Suprapubic skin (tissue), 4 donors: ENCODE data around the gene KIAA0586. TPM values are rescaled to one million over a fixed set of nuclear protein-coding genes. Genes with fewer than 3 reads are reported as not detected.
"Not testable (repeated sequence)": the region's sequence is repeated elsewhere in the genome, so short reads cannot be mapped to it uniquely, and the experiment has no call there.

Source experiments
- DNase-seq, 2 donors: peaks; one replicate each; pipeline ENCODE4 v3.0.0-alpha.2; 2019; ENCODE audit warnings: low spot score in 2 of 2
- H3K27ac ChIP-seq: fragments of 200-600 bp; sonication (generic); one replicate; pipeline ENCODE4 v1.5.1; 2019
- H3K27me3 ChIP-seq: fragments of 200-600 bp; sonication (generic); one replicate; pipeline ENCODE4 v1.5.1; 2019
- H3K36me3 ChIP-seq: fragments of 200-600 bp; sonication (generic); one replicate; pipeline ENCODE4 v1.5.1; 2019
- H3K4me1 ChIP-seq: fragments of 200-600 bp; sonication (generic); one replicate; pipeline ENCODE4 v1.5.1; 2019
- H3K4me3 ChIP-seq: fragments of 200-600 bp; sonication (generic); one replicate; pipeline ENCODE4 v1.5.1; 2019; ENCODE audit warnings: mild to moderate bottlenecking
- H3K9me3 ChIP-seq: fragments of 200-600 bp; sonication (generic); one replicate; pipeline ENCODE4 v1.5.1; 2019
- CTCF ChIP-seq, 2 donors: fragments of 200-600 bp in 1 of 2; fragments of 450-650 bp in 1 of 2; sonication (generic) in 1 of 2; IDR thresholded peaks; one replicate each; pipeline ENCODE4 v1.5.1; 2016 to 2019; ENCODE audit warnings: antibody characterized with exemption in 2 of 2, mild to moderate bottlenecking in 1 of 2, moderate library complexity in 1 of 2
- EP300 ChIP-seq: sonication (generic); formaldehyde crosslinking; IDR thresholded peaks from one replicate; pipeline ENCODE4 v1.6.1; 2017; ENCODE audit warnings: antibody characterized with exemption
- POLR2A ChIP-seq, 2 donors: fragments of 450-650 bp; IDR thresholded peaks; one replicate each; pipeline ENCODE4 v1.6.1; 2017; ENCODE audit warnings: antibody characterized with exemption in 2 of 2, mild to moderate bottlenecking in 2 of 2, moderate library complexity in 2 of 2
- POLR2AphosphoS5 ChIP-seq, 3 donors: sonication (generic); formaldehyde crosslinking; IDR thresholded peaks; one replicate each; pipeline ENCODE4 v1.6.1; 2017; ENCODE audit warnings: antibody characterized with exemption in 3 of 3
- WGBS: methylation state at CpG from one replicate; pipeline ENCODE4 v1.1.5; 2018; 5-methylcytosine and 5-hydroxymethylcytosine counted together
- total RNA-seq, 4 donors: library from RNA; depleted of rRNA; stranded (reverse); fragments of >200 nt; gene quantifications; one replicate each; pipeline ENCODE4 v1.1.0, GENCODE V29; 2016

The KIAA0586 gene
- total RNA-seq, 4 donors from 2014 or later, result 11.1 to 37.1 (median 16.5) TPM

- Histone ChIP-seq H3K4me1 (no peaks in the 10 kb centered on the region), H3K36me3 (no peaks in the 10 kb centered on the region), H3K27ac (no peak overlapping the region), H3K4me3 (no peak overlapping the region), H3K27me3 (no peaks in the 10 kb centered on the region), H3K9me3 (no peaks in the 10 kb centered on the region)
- no peak for TF ChIP-seq POLR2A (IDR thresholded peaks at IDR 0.05)
- no peak for TF ChIP-seq CTCF (IDR thresholded peaks at IDR 0.05)
- TF ChIP-seq POLR2AphosphoS5 (IDR thresholded peaks at IDR 0.05), result no peak
- TF ChIP-seq EP300, result no peak
- WGBS, result 93% methylated on average over 2 of the region's 2 CpGs
- DNase-seq, result no peak
Observed at GRCh38 chr14:58574623-58575022, 147.1 kb downstream of the KIAA0586 start.

- H3K4me3 ChIP-seq, result no peak overlapping the region
- H3K36me3 ChIP-seq, result no peaks in the 10 kb centered on the region
- TF ChIP-seq POLR2A (IDR thresholded peaks at IDR 0.05) (no peak), CTCF (IDR thresholded peaks at IDR 0.05) (no peak), EP300 (no peak), POLR2AphosphoS5 (IDR thresholded peaks at IDR 0.05) (no peak)
- WGBS, result 41% methylated on average over 1 of the region's 1 CpG
- no peak for DNase-seq
- H3K27me3 ChIP-seq, result no peaks in the 10 kb centered on the region
- no peaks in the 10 kb centered on the region for H3K4me1 ChIP-seq
- H3K27ac ChIP-seq, result no peak overlapping the region
- H3K9me3 ChIP-seq, result no peaks in the 10 kb centered on the region
Observed at GRCh38 chr14:58575956-58576355, 148.4 kb downstream of the KIAA0586 start.

- not testable (repeated sequence) for H3K27me3 ChIP-seq, H3K36me3 ChIP-seq, H3K4me3 ChIP-seq, H3K4me1 ChIP-seq, H3K27ac ChIP-seq, H3K9me3 ChIP-seq, DNase-seq
Observed at GRCh38 chr14:58580035-58580434, 152.5 kb downstream of the KIAA0586 start.

- not testable (repeated sequence) for H3K27ac ChIP-seq, DNase-seq, H3K36me3 ChIP-seq, H3K9me3 ChIP-seq, H3K4me3 ChIP-seq, H3K4me1 ChIP-seq, H3K27me3 ChIP-seq
- WGBS, result 94% methylated on average over 1 of the region's 1 CpG
Observed at GRCh38 chr14:58581389-58581788, 153.9 kb downstream of the KIAA0586 start.

GRCh38 chr14:58584383-58584782 lies 156.9 kb downstream of the KIAA0586 start:
- WGBS, result 62% methylated on average over 1 of the region's 1 CpG
- Histone ChIP-seq H3K9me3 (no peaks in the 10 kb centered on the region), H3K4me1 (no peaks in the 10 kb centered on the region), H3K36me3 (no peaks in the 10 kb centered on the region), H3K27me3 (no peaks in the 10 kb centered on the region), H3K27ac (no peak overlapping the region), H3K4me3 (no peak overlapping the region)
- TF ChIP-seq POLR2AphosphoS5 (IDR thresholded peaks at IDR 0.05), result no peak
- no peak for DNase-seq

GRCh38 chr14:58587271-58587670 lies 159.8 kb downstream of the KIAA0586 start:
- no peak for DNase-seq
- 29% methylated on average over 1 of the region's 1 CpG for WGBS
- no peak overlapping the region for H3K27ac ChIP-seq
- no peaks in the 10 kb centered on the region for H3K36me3 ChIP-seq
- TF ChIP-seq EP300 (no peak), CTCF (IDR thresholded peaks at IDR 0.05) (no peak), POLR2AphosphoS5 (IDR thresholded peaks at IDR 0.05) (no peak)
- H3K9me3 ChIP-seq, result no peaks in the 10 kb centered on the region
- H3K4me3 ChIP-seq, result no peak overlapping the region
- H3K4me1 ChIP-seq, result no peaks in the 10 kb centered on the region
- H3K27me3 ChIP-seq, result no peaks in the 10 kb centered on the region

- not testable (repeated sequence) for DNase-seq, H3K4me3 ChIP-seq, H3K27me3 ChIP-seq, H3K27ac ChIP-seq, H3K36me3 ChIP-seq, H3K4me1 ChIP-seq, H3K9me3 ChIP-seq
- WGBS, result 96% methylated on average over 18 of the region's 18 CpGs
Observed at GRCh38 chr14:58588321-58588720, 160.8 kb downstream of the KIAA0586 start.
